GM23338 (cell line): Measurements from ENCODE around the gene PAX4.

Source experiments
- CREB1 ChIP-seq: fragments of 250-450 bp; sonication (Bioruptor Pico); IDR thresholded peaks from 2 replicates; pipeline ENCODE4 v1.5.0; 2020; ENCODE audit warnings: low read depth, mild to moderate bottlenecking, moderate library complexity
- POLR2AphosphoS5 ChIP-seq: IDR thresholded peaks from 2 replicates; pipeline ENCODE4 v1.6.1; 2016; ENCODE audit warnings: antibody characterized with exemption, low read depth
- TF ChIP-seq, protein P1 (sequence below): IDR thresholded peaks from 2 replicates; pipeline ENCODE4 v1.6.1; 2016; ENCODE audit warnings: antibody characterized with exemption

DNA sequence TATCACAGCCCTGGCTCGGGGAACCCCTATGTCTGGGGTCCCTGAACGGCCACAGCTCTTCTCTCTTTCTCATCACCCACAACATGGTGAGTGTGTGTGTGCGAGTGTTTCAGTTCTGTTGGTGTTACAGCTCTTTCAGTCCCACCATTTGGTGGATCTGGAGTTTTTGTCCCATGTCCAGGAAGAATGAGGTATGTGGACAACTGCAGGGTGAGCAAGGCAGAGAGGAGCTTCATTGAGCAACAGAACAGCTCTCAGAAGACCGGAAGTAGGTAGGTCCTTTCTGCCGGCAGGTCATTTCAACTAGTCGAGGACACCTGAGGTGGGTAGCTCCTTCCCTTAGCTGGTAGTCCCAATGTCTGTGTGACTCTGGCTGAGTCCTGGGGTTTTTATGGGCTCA is 9.5 kb downstream of the PAX4 start:
- TF ChIP-seq POLR2AphosphoS5 (no peak), CREB1 (CRISPR knock-in tag) (no peak)
- TF ChIP-seq, protein P1, sequence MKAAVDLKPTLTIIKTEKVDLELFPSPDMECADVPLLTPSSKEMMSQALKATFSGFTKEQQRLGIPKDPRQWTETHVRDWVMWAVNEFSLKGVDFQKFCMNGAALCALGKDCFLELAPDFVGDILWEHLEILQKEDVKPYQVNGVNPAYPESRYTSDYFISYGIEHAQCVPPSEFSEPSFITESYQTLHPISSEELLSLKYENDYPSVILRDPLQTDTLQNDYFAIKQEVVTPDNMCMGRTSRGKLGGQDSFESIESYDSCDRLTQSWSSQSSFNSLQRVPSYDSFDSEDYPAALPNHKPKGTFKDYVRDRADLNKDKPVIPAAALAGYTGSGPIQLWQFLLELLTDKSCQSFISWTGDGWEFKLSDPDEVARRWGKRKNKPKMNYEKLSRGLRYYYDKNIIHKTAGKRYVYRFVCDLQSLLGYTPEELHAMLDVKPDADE, result no peak
